PC-9 (cell line): ENCODE measurements around the gene BSPH1. TPM values are rescaled to one million over a fixed set of nuclear protein-coding genes. Genes with fewer than 3 reads are reported as not detected.
"Not testable (repeated sequence)": the region's sequence is repeated elsewhere in the genome, so short reads cannot be mapped to it uniquely, and the experiment has no call there.

Source experiments
- BruUV-seq: library from RNA; stranded (reverse); fragments of 400-500 nt; replicated peaks from 2 replicates; lab custom pipeline; 2021; lab: Mats Ljungman, UMichigan
- CTCF ChIA-PET: fragments of 300-600 bp; sonication (Branson Sonifier 250); formaldehyde crosslinking; loops from one replicate; lab custom pipeline; 2022; ENCODE audit warnings: antibody characterized with exemption; lab: Charles Lee
- POLR2A ChIA-PET: fragments of 300-600 bp; sonication (Branson Sonifier 250); formaldehyde crosslinking; loops from one replicate; lab custom pipeline; 2022; ENCODE audit warnings: antibody characterized with exemption; ENCODE audit not compliant: unreplicated experiment; lab: Charles Lee
- DNase-seq, 2 experiments: peaks; one replicate each; pipeline versions ENCODE4 v3.0.0 to v3.0.0-alpha.2; 2015 to 2022; ENCODE audit warnings: mixed read lengths in 1 of 2
- H2AFZ ChIP-seq: fragments of 200-600 bp; sonication (generic); 2 replicates; pipeline ENCODE4 v1.8.1; 2017; ENCODE audit warnings: antibody characterized with exemption
- H3F3A ChIP-seq: fragments of 200-600 bp; sonication (generic); 2 replicates; pipeline ENCODE4 v1.8.1; 2017; ENCODE audit warnings: antibody characterized with exemption, mild to moderate bottlenecking, low read depth; ENCODE audit not compliant: insufficient read depth
- H3K27ac ChIP-seq: fragments of 200-600 bp; sonication (generic); 2 replicates; pipeline ENCODE4 v1.6.1; 2016; ENCODE audit warnings: mixed run types
- H3K27me3 ChIP-seq: fragments of 200-600 bp; sonication (generic); 2 replicates; pipeline ENCODE4 v1.6.1; 2016; ENCODE audit warnings: low read depth, mixed run types; ENCODE audit not compliant: insufficient read depth
- H3K36me3 ChIP-seq: fragments of 200-600 bp; sonication (generic); 2 replicates; pipeline ENCODE4 v1.6.1; 2016; ENCODE audit warnings: low read depth, mixed run types
- H3K4me1 ChIP-seq: fragments of 200-600 bp; sonication (generic); replicated peaks from 2 replicates; pipeline ENCODE4 v1.6.1; 2016; ENCODE audit warnings: mixed run types; ENCODE audit not compliant: insufficient read depth
- H3K4me2 ChIP-seq: fragments of 200-600 bp; sonication (generic); 2 replicates; pipeline ENCODE4 v1.6.1; 2017; ENCODE audit warnings: mixed run types
- H3K4me3 ChIP-seq: fragments of 200-600 bp; sonication (generic); 2 replicates; pipeline ENCODE4 v1.6.1; 2016; ENCODE audit warnings: mixed run types
- H3K79me2 ChIP-seq: fragments of 200-600 bp; sonication (generic); 2 replicates; pipeline ENCODE4 v1.6.1; 2017; ENCODE audit warnings: low read depth, mixed run types
- H3K9me2 ChIP-seq: fragments of 200-600 bp; sonication (generic); 2 replicates; pipeline ENCODE4 v1.8.1; 2017; ENCODE audit warnings: mild to moderate bottlenecking; ENCODE audit not compliant: insufficient read depth
- H3K9me3 ChIP-seq: fragments of 200-600 bp; sonication (generic); 2 replicates; pipeline ENCODE4 v1.8.1; 2016; ENCODE audit warnings: low read depth; ENCODE audit not compliant: insufficient read depth
- H4K20me1 ChIP-seq: fragments of 200-600 bp; sonication (generic); 2 replicates; pipeline ENCODE4 v1.8.1; 2017; ENCODE audit not compliant: insufficient read depth
- CTCF ChIP-seq: fragments of 200-600 bp; sonication (generic); conservative IDR thresholded peaks from 2 replicates; pipeline ENCODE4 v1.6.1; 2017; ENCODE audit warnings: mixed run types, antibody characterized with exemption, mild to moderate bottlenecking, moderate library complexity
- EZH2 ChIP-seq: fragments of 200-600 bp; sonication (generic); IDR thresholded peaks from 2 replicates; pipeline ENCODE4 v1.8.0; 2017; ENCODE audit warnings: antibody characterized with exemption, low read depth
- intact Hi-C: fragments of 100-400 bp; cut with micrococcal nuclease; formaldehyde crosslinking; loops from one replicate; pipeline ENCODE4 v1.10.0; 2022; ENCODE audit not compliant: unreplicated experiment
- total RNA-seq: library from RNA; stranded (reverse); gene quantifications from 2 replicates; pipeline ENCODE4 v1.2.3, GENCODE V29; 2021

The BSPH1 gene
- total RNA-seq, 1 experiment from 2014 or later = not detected

- no peaks in the 10 kb centered on the region for H3K4me1 ChIP-seq
- no peak within 1 kb of the TSS for H3K4me3 ChIP-seq
- BruUV-seq = no TSS peak
- 0 out of 2 replicates have a peak, but pooled peaks cover 3% of the 10 kb centered on the region for H3K9me3 ChIP-seq
- H2AFZ ChIP-seq = no peak within 1 kb of the TSS
- no peaks in the 10 kb centered on the region for H4K20me1 ChIP-seq
- no peak within 1 kb of the TSS for H3K4me2 ChIP-seq
- no peak for DNase-seq
- H3K9me2 ChIP-seq = no peaks in the 10 kb centered on the region; the same call in 1 of the 2 replicates
- H3K27ac ChIP-seq = no peak within 1 kb of the TSS
- H3F3A ChIP-seq = no peaks in the 10 kb centered on the region
- ChIA-PET POLR2A (no interaction called here), CTCF (no interaction called here)
- TF ChIP-seq EZH2 = no peak
- no peak for TF ChIP-seq CTCF
- peaks cover 49% of the 10 kb centered on the region for H3K27me3 ChIP-seq
- intact Hi-C loops = no loop called here
- no peaks in the 10 kb centered on the region for H3K79me2 ChIP-seq
- H3K36me3 ChIP-seq = no peaks in the 10 kb centered on the region
Measured at GRCh38 chr19:47994209-47994802, 2.3 kb upstream of the BSPH1 start, which contains the start of gene ELSPBP1. ELSPBP1 (plus strand) TSS chr19:47994632; CDS start chr19:48008668, 14,036 bp downstream.

GRCh38 chr19:47991191-47991808, 670 bp downstream of the BSPH1 start:
- no TSS peak for BruUV-seq
- TF ChIP-seq EZH2 (no peak), CTCF (no peak)
- H3F3A ChIP-seq = no peaks in the 10 kb centered on the region
- no peak overlapping the region for H3K4me3 ChIP-seq
- 0 out of 2 replicates have a peak, but pooled peaks cover 3% of the 10 kb centered on the region for H3K9me3 ChIP-seq
- no peaks in the 10 kb centered on the region for H4K20me1 ChIP-seq
- no peaks in the 10 kb centered on the region for H3K79me2 ChIP-seq
- intact Hi-C loops = no loop called here
- H3K4me2 ChIP-seq = no peak overlapping the region
- ChIA-PET CTCF (interaction anchor here (0.7 kb wide), 1 partner anchor 14 kb away, joined by 5 read pairs; no protein-coding TSS in a partner anchor), POLR2A (no interaction called here)
- no peak overlapping the region for H3K27ac ChIP-seq
- no peaks in the 10 kb centered on the region for H3K4me1 ChIP-seq
- no peaks in the 10 kb centered on the region for H3K36me3 ChIP-seq
- H3K27me3 ChIP-seq = peaks cover 67% of the 10 kb centered on the region
- no peaks in the 10 kb centered on the region; the same call in 1 of the 2 replicates for H3K9me2 ChIP-seq
- DNase-seq = no peak
- H2AFZ ChIP-seq = no peak overlapping the region

GRCh38 chr19:47973529-47973928, 18.4 kb downstream of the BSPH1 start:
- CTCF ChIA-PET = no interaction called here

GRCh38 chr19:47955936-47956335, 36.0 kb downstream of the BSPH1 start:
- H3K4me3 ChIP-seq, CTCF ChIA-PET, H3K27ac ChIP-seq, H3K4me2 ChIP-seq, H3K9me3 ChIP-seq, H3K9me2 ChIP-seq, H3K79me2 ChIP-seq, H4K20me1 ChIP-seq, H3K36me3 ChIP-seq, intact Hi-C loops, POLR2A ChIA-PET, H3K4me1 ChIP-seq, BruUV-seq, H2AFZ ChIP-seq, H3F3A ChIP-seq: not testable (repeated sequence)
- peaks cover 13% of the 10 kb centered on the region for H3K27me3 ChIP-seq
- peak in 1 of 2 experiments; percentile 6 for DNase-seq

More at GRCh38 chr19:47973529-47973928, 18.4 kb downstream of the BSPH1 start:
- Histone ChIP-seq H4K20me1 (no peaks in the 10 kb centered on the region), H3K36me3 (no peaks in the 10 kb centered on the region), H3K4me2 (no peak overlapping the region), H3K79me2 (no peaks in the 10 kb centered on the region), H3K27me3 (peaks cover 70% of the 10 kb centered on the region), H3K9me3 (0 out of 2 replicates have a peak, but pooled peaks cover 2% of the 10 kb centered on the region), H3K9me2 (no peaks in the 10 kb centered on the region), H2AFZ (no peak overlapping the region), H3K4me1 (no peaks in the 10 kb centered on the region), H3F3A (no peaks in the 10 kb centered on the region), H3K4me3 (no peak overlapping the region), H3K27ac (no peak overlapping the region)
- POLR2A ChIA-PET = no interaction called here
- TF ChIP-seq EZH2 (no peak), CTCF (no peak)
- intact Hi-C loops = no loop called here
- BruUV-seq = no TSS peak
- no peak for DNase-seq

GRCh38 chr19:47952132-47952531, 39.8 kb downstream of the BSPH1 start:
- H3K9me3 ChIP-seq, H3K9me2 ChIP-seq, H3K27me3 ChIP-seq, H3K79me2 ChIP-seq, H3K36me3 ChIP-seq, H4K20me1 ChIP-seq, H3K27ac ChIP-seq, H3F3A ChIP-seq, H3K4me2 ChIP-seq, DNase-seq, POLR2A ChIA-PET, H2AFZ ChIP-seq, H3K4me3 ChIP-seq, H3K4me1 ChIP-seq, intact Hi-C loops, BruUV-seq, CTCF ChIA-PET: not testable (repeated sequence)
